Activated B cell treated with CpG ODN at 0.5 μM for 24 hours (primary cell): ENCODE results near the gene ADNP. TPM values are rescaled to one million over a fixed set of nuclear protein-coding genes. Genes with fewer than 3 reads are reported as not detected.

Source experiments
- ATAC-seq: fragments of 200-7000 bp; cut with Tn5 transposase; one replicate; pipeline ENCODE4 v1.10.0; 2021; ENCODE audit warnings: low read depth, mild to moderate bottlenecking, moderate library complexity
- CTCF ChIA-PET: fragments of 350-600 bp; sonication (Branson Sonifier 250); formaldehyde crosslinking; loops from one replicate; lab custom pipeline; 2021; ENCODE audit warnings: antibody characterized with exemption; lab: Charles Lee
- POLR2A ChIA-PET: fragments of 350-600 bp; sonication (Branson Sonifier 250); formaldehyde crosslinking; loops from one replicate; lab custom pipeline; 2021; ENCODE audit warnings: antibody characterized with exemption; lab: Charles Lee
- DNase-seq: peaks from one replicate; pipeline ENCODE4 v3.0.0; 2022
- H3K27ac Mint-ChIP-seq: one replicate; pipeline ENCODE4 v1.8.0; 2020; ENCODE audit warnings: mixed read lengths
- H3K27me3 Mint-ChIP-seq: one replicate; pipeline ENCODE4 v1.8.0; 2021; ENCODE audit warnings: mixed read lengths
- H3K36me3 Mint-ChIP-seq: one replicate; pipeline ENCODE4 v1.8.0; 2021; ENCODE audit warnings: low read depth, mixed read lengths
- H3K4me1 Mint-ChIP-seq: one replicate; pipeline ENCODE4 v1.8.0; 2021; ENCODE audit warnings: mixed read lengths
- H3K4me3 Mint-ChIP-seq: one replicate; pipeline ENCODE4 v1.8.0; 2020; ENCODE audit warnings: mild to moderate bottlenecking, mixed read lengths
- H3K9me3 Mint-ChIP-seq: one replicate; pipeline ENCODE4 v1.8.0; 2020; ENCODE audit warnings: mixed read lengths
- intact Hi-C: fragments of 100-400 bp; cut with micrococcal nuclease; formaldehyde crosslinking; loops from one replicate; pipeline ENCODE4 v1.15.1; 2024
- total RNA-seq: library from RNA; stranded (reverse); gene quantifications from 2 replicates; pipeline ENCODE4 v1.2.3, GENCODE V29; 2022
- TF ChIP-seq, protein P1 (sequence below): fragments of 200-600 bp; IDR thresholded peaks from one replicate; pipeline ENCODE4 v1.8.0; 2022; ENCODE audit warnings: antibody characterized with exemption, mild to moderate bottlenecking

Gene ADNP
- total RNA-seq, 1 donor from 2014 or later = 99.3 TPM

DNA sequence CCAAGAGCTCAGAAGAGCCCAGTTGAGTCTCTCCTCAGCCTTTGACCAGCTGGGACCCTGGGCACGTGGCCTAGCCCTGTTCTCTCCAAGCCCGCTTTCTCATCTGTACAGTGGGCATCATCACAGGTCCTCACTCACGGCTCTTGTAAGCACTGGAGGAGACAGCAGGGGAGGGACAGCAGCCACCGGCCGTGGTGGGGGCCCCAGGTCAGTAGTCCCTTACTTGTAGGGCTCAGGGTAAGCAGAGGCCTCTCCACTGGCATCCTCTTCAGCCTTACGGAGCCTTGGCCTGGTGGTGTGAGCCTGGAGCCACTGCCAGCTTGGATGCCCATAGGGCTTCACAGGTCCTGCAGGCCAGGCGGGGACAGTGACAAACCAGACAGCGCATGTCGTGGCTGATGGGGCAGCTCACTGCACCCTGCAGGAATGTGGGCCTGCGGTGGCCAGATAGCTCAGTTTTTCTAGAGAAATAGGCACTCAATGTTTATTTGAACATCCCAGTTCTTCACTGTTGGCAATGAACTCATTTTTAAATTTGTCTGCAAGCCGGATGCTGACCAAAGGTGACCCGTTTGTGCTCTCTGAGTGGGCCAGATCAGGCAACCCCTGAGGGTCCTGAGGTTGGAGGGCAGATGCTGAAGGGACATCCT, 65.1 kb downstream of the ADNP start:
- no peak overlapping the region for H3K27ac Mint-ChIP-seq
- ChIA-PET CTCF (no interaction called here), POLR2A (interaction anchor here (1.0 kb wide), 1 partner anchor 44 kb away, joined by 4 read pairs; no protein-coding TSS in a partner anchor)
- H3K4me1 Mint-ChIP-seq = peaks cover 4% of the 10 kb centered on the region
- TF ChIP-seq, protein P1, sequence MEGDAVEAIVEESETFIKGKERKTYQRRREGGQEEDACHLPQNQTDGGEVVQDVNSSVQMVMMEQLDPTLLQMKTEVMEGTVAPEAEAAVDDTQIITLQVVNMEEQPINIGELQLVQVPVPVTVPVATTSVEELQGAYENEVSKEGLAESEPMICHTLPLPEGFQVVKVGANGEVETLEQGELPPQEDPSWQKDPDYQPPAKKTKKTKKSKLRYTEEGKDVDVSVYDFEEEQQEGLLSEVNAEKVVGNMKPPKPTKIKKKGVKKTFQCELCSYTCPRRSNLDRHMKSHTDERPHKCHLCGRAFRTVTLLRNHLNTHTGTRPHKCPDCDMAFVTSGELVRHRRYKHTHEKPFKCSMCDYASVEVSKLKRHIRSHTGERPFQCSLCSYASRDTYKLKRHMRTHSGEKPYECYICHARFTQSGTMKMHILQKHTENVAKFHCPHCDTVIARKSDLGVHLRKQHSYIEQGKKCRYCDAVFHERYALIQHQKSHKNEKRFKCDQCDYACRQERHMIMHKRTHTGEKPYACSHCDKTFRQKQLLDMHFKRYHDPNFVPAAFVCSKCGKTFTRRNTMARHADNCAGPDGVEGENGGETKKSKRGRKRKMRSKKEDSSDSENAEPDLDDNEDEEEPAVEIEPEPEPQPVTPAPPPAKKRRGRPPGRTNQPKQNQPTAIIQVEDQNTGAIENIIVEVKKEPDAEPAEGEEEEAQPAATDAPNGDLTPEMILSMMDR = no peak
- H3K36me3 Mint-ChIP-seq = peaks cover 41% of the 10 kb centered on the region
- no peaks in the 10 kb centered on the region for H3K9me3 Mint-ChIP-seq
- no peaks in the 10 kb centered on the region for H3K27me3 Mint-ChIP-seq
- no peak for DNase-seq
- intact Hi-C loops = no loop called here
- no peak for ATAC-seq
- H3K4me3 Mint-ChIP-seq = no peak overlapping the region

DNA sequence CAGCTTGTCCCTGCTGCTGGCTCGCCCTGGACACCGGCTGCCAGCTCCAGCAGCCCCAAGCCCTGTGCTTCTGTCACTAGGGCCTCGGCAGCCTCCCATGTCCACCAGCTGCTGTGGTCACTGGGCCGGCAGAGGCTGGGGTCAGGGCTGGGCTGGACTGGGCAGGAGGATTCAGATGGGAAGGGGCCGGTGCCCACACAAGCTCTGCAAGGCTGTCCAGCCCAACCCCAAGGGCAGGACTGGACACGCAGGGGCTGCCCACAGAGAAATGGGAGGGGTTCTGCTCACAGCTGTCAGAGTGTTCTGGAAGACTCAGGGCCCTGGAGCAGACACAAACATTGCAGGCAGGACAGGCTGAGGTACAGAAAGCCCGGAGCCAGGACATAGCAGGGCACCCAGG, 65.6 kb downstream of the ADNP start:
- CTCF ChIA-PET = interaction anchor here (0.9 kb wide), 1 partner anchor 64 kb away, joined by 3 read pairs; no protein-coding TSS in a partner anchor
- TF ChIP-seq, protein P1 = no peak
- no peaks in the 10 kb centered on the region for H3K27me3 Mint-ChIP-seq
- H3K4me1 Mint-ChIP-seq = peaks cover 2% of the 10 kb centered on the region
- DNase-seq (no peak), ATAC-seq (no peak)
- H3K36me3 Mint-ChIP-seq = peaks cover 42% of the 10 kb centered on the region
- no peaks in the 10 kb centered on the region for H3K9me3 Mint-ChIP-seq
- POLR2A ChIA-PET = interaction anchor here (1.0 kb wide), 1 partner anchor 44 kb away, joined by 4 read pairs; no protein-coding TSS in a partner anchor
- no peak overlapping the region for H3K27ac Mint-ChIP-seq
- intact Hi-C loops = no loop called here
- H3K4me3 Mint-ChIP-seq = no peak overlapping the region

DNA sequence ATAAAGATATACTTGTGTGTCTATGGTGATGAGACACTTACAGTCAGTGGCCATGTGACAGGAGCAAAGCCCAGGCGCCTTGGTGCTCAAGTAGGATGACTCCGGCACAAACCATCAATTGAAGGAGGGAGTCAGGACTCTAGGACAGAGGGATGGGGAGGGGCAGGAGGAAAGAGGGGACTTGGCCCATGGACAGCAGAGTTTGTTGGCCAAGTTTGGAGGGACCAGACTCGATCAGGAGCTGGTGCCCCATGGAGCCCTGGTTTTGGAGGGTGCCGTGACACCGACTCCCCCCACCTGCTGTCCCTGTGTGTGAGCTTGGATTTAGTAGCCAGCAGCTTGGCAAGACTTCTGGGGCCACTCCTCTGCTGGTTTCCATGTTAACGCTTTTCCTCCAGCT, 66.1 kb downstream of the ADNP start:
- intact Hi-C loops = no loop called here
- CTCF ChIA-PET = interaction anchor here (0.9 kb wide), 1 partner anchor 64 kb away, joined by 3 read pairs; no protein-coding TSS in a partner anchor
- Mint-ChIP-seq H3K9me3 (no peaks in the 10 kb centered on the region), H3K4me1 (peaks cover 4% of the 10 kb centered on the region), H3K36me3 (peaks cover 44% of the 10 kb centered on the region), H3K27me3 (no peaks in the 10 kb centered on the region), H3K4me3 (no peak overlapping the region), H3K27ac (no peak overlapping the region)
- ATAC-seq (no peak), DNase-seq (no peak)
- POLR2A ChIA-PET = no interaction called here
- TF ChIP-seq, protein P1 = no peak

DNA sequence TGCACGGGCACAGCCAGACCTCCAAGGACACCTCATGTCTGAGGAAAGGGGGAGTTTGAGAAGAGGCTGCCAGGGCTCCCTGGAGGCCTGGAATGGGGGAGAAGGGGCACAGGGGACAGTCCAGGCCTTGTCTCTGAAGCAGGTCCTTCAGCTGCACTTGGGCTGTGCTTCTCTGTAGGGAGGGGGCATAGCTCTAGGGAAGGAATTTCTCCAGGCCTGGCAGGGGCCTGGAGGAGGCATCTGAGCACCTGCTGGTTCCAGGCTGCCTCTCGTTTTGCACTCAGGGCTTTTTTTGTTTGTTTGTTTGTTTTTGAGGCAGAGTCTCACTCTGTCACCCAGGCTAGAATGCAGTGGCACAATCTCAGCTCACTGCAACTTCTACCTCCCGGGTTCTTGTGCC, 68.7 kb downstream of the ADNP start:
- H3K4me1 Mint-ChIP-seq = peaks cover 22% of the 10 kb centered on the region
- no peak for ATAC-seq
- TF ChIP-seq, protein P1 = no peak
- no peaks in the 10 kb centered on the region for H3K27me3 Mint-ChIP-seq
- DNase-seq = no peak
- intact Hi-C loops = loop anchor here (5.0 kb wide), 1 partner anchor 40 kb away; no protein-coding TSS in a partner anchor
- no peak overlapping the region for H3K4me3 Mint-ChIP-seq
- POLR2A ChIA-PET = interaction anchor here (1.0 kb wide), 1 partner anchor 14 kb away, joined by 10 read pairs; no protein-coding TSS in a partner anchor
- peaks cover 38% of the 10 kb centered on the region for H3K36me3 Mint-ChIP-seq
- CTCF ChIA-PET = interaction anchor here (0.6 to 1.3 kb wide), 2 partner anchors 44 to 69 kb away, joined by 3 read pairs; no protein-coding TSS in a partner anchor
- no peaks in the 10 kb centered on the region for H3K9me3 Mint-ChIP-seq
- no peak overlapping the region for H3K27ac Mint-ChIP-seq

DNA sequence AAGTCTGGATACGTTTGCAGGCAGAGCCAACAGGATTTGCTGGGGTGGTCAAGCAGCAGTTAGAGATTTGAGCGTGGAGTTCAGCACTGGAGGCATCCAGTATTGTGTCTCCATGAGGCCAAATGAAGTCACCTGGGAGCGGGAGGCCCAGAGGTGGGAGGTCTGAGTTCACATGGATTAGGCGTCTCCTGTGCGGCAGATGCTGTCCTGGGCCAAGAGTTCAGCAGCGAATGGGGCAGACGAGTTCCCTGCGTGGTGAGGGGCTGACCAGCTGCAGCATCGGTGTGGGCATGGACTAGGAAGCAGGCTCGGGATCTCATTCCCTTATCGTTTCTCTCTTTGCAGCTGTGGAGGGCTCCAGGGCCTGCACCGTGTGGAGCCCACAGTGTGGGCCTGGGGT, 70.2 kb downstream of the ADNP start:
- no peak overlapping the region for H3K4me3 Mint-ChIP-seq

More for the DNA sequence above, 70.2 kb downstream of the ADNP start:
- Mint-ChIP-seq H3K27me3 (no peaks in the 10 kb centered on the region), H3K4me1 (peaks cover 22% of the 10 kb centered on the region), H3K36me3 (peaks cover 34% of the 10 kb centered on the region), H3K9me3 (no peaks in the 10 kb centered on the region), H3K27ac (no peak overlapping the region)
- CTCF ChIA-PET = no interaction called here
- TF ChIP-seq, protein P1 = no peak
- POLR2A ChIA-PET = interaction anchor here (0.7 kb wide), 1 partner anchor 1243 kb away, joined by 17 read pairs; no protein-coding TSS in a partner anchor
- DNase-seq = no peak
- intact Hi-C loops = loop anchor here (5.0 kb wide), 1 partner anchor 41 kb away; no protein-coding TSS in a partner anchor
- no peak for ATAC-seq
